ENCODE results near the gene TTBK2.

Gene TTBK2

GRCh38 chr15:42854576-42854975 is 66.0 kb downstream of the TTBK2 start:
- Histone ChIP-seq H3K27ac (ENCODE audit: poor library complexity, severe bottlenecking) (no peak overlapping the region), H3K4me1 (ENCODE audit: insufficient read depth, poor library complexity, severe bottlenecking) (peaks cover 17% of the 10 kb centered on the region), H3K36me3 (ENCODE audit: low read depth) (peaks cover 16% of the 10 kb centered on the region), H3K4me3 (ENCODE audit: severe bottlenecking) (no peak overlapping the region), H3K9me3 (ENCODE audit: severe bottlenecking) (no peaks in the 10 kb centered on the region), H3K27me3 (ENCODE audit: insufficient read depth, poor library complexity, severe bottlenecking) (no peaks in the 10 kb centered on the region)
- DNase-seq (ENCODE audit: low spot score) (no peak), ATAC-seq (ENCODE audit: low read depth) (no peak)
- TF ChIP-seq CTCF (IDR thresholded peaks at IDR 0.05; ENCODE audit: poor library complexity, severe bottlenecking): no peak

DNA sequence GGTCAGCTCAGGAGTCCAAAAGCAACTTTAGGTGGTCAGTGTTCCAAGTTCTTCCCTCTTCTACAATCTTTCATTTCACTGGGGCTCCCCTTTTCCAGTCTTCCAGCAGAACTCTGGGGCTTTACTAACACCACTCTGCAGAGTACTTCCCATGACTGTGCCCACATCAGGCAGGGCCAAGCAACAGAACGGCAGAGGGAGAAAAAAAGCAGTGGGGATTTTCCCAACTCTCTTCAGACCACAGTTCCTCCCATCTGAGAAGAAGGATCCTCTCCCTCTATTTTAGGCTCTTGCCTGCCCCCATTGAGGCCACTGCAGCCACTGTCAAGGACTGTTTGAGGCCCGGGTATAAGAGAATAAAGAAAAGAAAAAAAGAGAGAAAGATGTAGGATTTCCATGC is 70.7 kb downstream of the TTBK2 start:
- no peak overlapping the region for H3K4me3 ChIP-seq (ENCODE audit: severe bottlenecking)
- peaks cover 20% of the 10 kb centered on the region for H3K4me1 ChIP-seq (ENCODE audit: insufficient read depth, poor library complexity, severe bottlenecking)
- DNase-seq (ENCODE audit: low spot score) (no peak), ATAC-seq (ENCODE audit: low read depth) (no peak)
- TF ChIP-seq CTCF (IDR thresholded peaks at IDR 0.05; ENCODE audit: poor library complexity, severe bottlenecking): no peak
- H3K36me3 ChIP-seq (ENCODE audit: low read depth): peaks cover 7% of the 10 kb centered on the region
- H3K27ac ChIP-seq (ENCODE audit: poor library complexity, severe bottlenecking): no peak overlapping the region
- no peaks in the 10 kb centered on the region for H3K9me3 ChIP-seq (ENCODE audit: severe bottlenecking)
- H3K27me3 ChIP-seq (ENCODE audit: insufficient read depth, poor library complexity, severe bottlenecking): no peaks in the 10 kb centered on the region

DNA sequence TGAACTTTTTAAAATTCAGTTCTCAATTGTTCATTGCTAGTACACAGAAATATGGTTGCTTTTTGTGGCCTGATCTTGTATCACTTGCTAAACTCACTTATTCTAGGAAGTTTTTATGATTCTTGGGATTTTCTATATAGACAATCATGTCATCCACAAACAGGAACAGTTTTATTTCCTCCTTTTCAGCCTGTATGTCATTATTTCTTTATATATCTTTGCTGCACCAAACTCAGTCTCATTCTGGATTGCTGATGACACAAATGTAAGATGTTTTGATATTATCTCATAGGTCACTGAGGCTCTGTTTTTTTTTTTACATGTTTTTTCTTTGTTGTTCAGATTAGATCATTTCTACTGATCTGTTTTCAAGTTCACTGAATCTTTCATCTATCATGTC is 71.7 kb downstream of the TTBK2 start:
- H3K4me1 ChIP-seq (ENCODE audit: insufficient read depth, poor library complexity, severe bottlenecking): peaks cover 24% of the 10 kb centered on the region
- peaks cover 16% of the 10 kb centered on the region for H3K36me3 ChIP-seq (ENCODE audit: low read depth)
- TF ChIP-seq CTCF (IDR thresholded peaks at IDR 0.05; ENCODE audit: poor library complexity, severe bottlenecking): no peak
- H3K4me3 ChIP-seq (ENCODE audit: severe bottlenecking): no peak overlapping the region
- DNase-seq (ENCODE audit: low spot score) (no peak), ATAC-seq (ENCODE audit: low read depth) (no peak)
- H3K9me3 ChIP-seq (ENCODE audit: severe bottlenecking): no peaks in the 10 kb centered on the region
- H3K27ac ChIP-seq (ENCODE audit: poor library complexity, severe bottlenecking): no peak overlapping the region
- no peaks in the 10 kb centered on the region for H3K27me3 ChIP-seq (ENCODE audit: insufficient read depth, poor library complexity, severe bottlenecking)

DNA sequence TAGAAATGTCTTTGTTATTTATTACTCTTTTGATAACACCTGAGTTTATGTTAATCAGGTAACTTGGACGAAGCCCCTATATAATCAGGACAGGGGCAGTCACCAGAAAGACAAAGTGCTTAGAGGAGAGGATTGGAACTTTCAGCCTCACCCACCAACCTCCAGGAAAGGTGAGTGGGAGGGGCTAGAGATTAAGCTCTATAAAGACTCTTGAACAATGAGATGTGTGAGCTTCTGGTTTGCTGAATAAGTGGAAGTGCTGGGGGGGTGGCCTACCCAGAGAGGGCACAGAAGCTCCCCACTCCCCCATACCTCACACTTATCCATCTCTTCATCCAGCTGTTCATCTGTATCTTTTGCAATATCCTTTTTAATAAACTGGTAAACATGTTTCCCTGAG is 73.9 kb downstream of the TTBK2 start:
- Histone ChIP-seq H3K9me3 (ENCODE audit: severe bottlenecking) (no peaks in the 10 kb centered on the region), H3K4me3 (ENCODE audit: severe bottlenecking) (no peak overlapping the region), H3K4me1 (ENCODE audit: insufficient read depth, poor library complexity, severe bottlenecking) (peaks cover 24% of the 10 kb centered on the region), H3K36me3 (ENCODE audit: low read depth) (peaks cover 14% of the 10 kb centered on the region), H3K27me3 (ENCODE audit: insufficient read depth, poor library complexity, severe bottlenecking) (no peaks in the 10 kb centered on the region), H3K27ac (ENCODE audit: poor library complexity, severe bottlenecking) (peak overlapping the region; percentile 57)
- no peak for ATAC-seq (ENCODE audit: low read depth)
- DNase-seq (ENCODE audit: low spot score): no peak
- TF ChIP-seq CTCF (IDR thresholded peaks at IDR 0.05; ENCODE audit: poor library complexity, severe bottlenecking): no peak

GRCh38 chr15:42845581-42845980 is 75.0 kb downstream of the TTBK2 start:
- no peak for TF ChIP-seq CTCF (IDR thresholded peaks at IDR 0.05; ENCODE audit: poor library complexity, severe bottlenecking)
- Histone ChIP-seq H3K9me3 (ENCODE audit: severe bottlenecking) (no peaks in the 10 kb centered on the region), H3K4me1 (ENCODE audit: insufficient read depth, poor library complexity, severe bottlenecking) (peaks cover 24% of the 10 kb centered on the region), H3K27ac (ENCODE audit: poor library complexity, severe bottlenecking) (peak overlapping the region; percentile 57), H3K36me3 (ENCODE audit: low read depth) (peaks cover 10% of the 10 kb centered on the region), H3K27me3 (ENCODE audit: insufficient read depth, poor library complexity, severe bottlenecking) (no peaks in the 10 kb centered on the region), H3K4me3 (ENCODE audit: severe bottlenecking) (no peak overlapping the region)
- ATAC-seq (ENCODE audit: low read depth) (peak; percentile 100), DNase-seq (ENCODE audit: low spot score) (no peak)
